Epithelial cell of proximal tubule (primary cell): Measurements from ENCODE around the gene ACTN4. TPM values are rescaled to one million over a fixed set of nuclear protein-coding genes. Genes with fewer than 3 reads are reported as not detected.
A peak's percentile ranks its signal among the peaks of the same experiment; 100 is the strongest.

Experiments used
- DNase-seq: peaks from one replicate; pipeline ENCODE4 v3.0.0-alpha.2; 2011; ENCODE audit warnings: low read depth
- H3K4me3 ChIP-seq: 2 replicates; pipeline ENCODE4 v1.5.1; 2011; ENCODE audit warnings: low read depth, mild to moderate bottlenecking, low read length
- CTCF ChIP-seq: conservative IDR thresholded peaks from 2 replicates; pipeline ENCODE4 v1.5.1; 2012; ENCODE audit warnings: low read depth, mild to moderate bottlenecking, low read length
- total RNA-seq: library from RNA; depleted of rRNA; stranded (reverse); fragments of >200 nt; gene quantifications from 2 replicates; pipeline ENCODE4 v1.2.3, GENCODE V29; 2015

ACTN4 gene
- total RNA-seq, 1 donor from 2014 or later, result 629 TPM

- H3K4me3 ChIP-seq, result no peak overlapping the region
- DNase-seq, result no peak
- no peak for TF ChIP-seq CTCF
These were observed 79.9 kb downstream of the ACTN4 start for GRCh38 chr19:38727306-38727867.

GRCh38 chr19:38727868-38728660, 80.6 kb downstream of the ACTN4 start:
- TF ChIP-seq CTCF, result no peak

GRCh38 chr19:38728752-38729541, 81.5 kb downstream of the ACTN4 start:
- TF ChIP-seq CTCF, result no peak
- no peak for DNase-seq
- no peak overlapping the region for H3K4me3 ChIP-seq

More at GRCh38 chr19:38727868-38728660, 80.6 kb downstream of the ACTN4 start:
- no peak for DNase-seq
- H3K4me3 ChIP-seq, result no peak overlapping the region

- no peak for DNase-seq
- peak; percentile 80 for TF ChIP-seq CTCF
- H3K4me3 ChIP-seq, result no peak overlapping the region
These were observed 82.4 kb downstream of the ACTN4 start for GRCh38 chr19:38729653-38730469.

- no peak overlapping the region for H3K4me3 ChIP-seq
- DNase-seq, result no peak
- TF ChIP-seq CTCF, result no peak
These were observed 83.0 kb downstream of the ACTN4 start for GRCh38 chr19:38730470-38730730.

DNA sequence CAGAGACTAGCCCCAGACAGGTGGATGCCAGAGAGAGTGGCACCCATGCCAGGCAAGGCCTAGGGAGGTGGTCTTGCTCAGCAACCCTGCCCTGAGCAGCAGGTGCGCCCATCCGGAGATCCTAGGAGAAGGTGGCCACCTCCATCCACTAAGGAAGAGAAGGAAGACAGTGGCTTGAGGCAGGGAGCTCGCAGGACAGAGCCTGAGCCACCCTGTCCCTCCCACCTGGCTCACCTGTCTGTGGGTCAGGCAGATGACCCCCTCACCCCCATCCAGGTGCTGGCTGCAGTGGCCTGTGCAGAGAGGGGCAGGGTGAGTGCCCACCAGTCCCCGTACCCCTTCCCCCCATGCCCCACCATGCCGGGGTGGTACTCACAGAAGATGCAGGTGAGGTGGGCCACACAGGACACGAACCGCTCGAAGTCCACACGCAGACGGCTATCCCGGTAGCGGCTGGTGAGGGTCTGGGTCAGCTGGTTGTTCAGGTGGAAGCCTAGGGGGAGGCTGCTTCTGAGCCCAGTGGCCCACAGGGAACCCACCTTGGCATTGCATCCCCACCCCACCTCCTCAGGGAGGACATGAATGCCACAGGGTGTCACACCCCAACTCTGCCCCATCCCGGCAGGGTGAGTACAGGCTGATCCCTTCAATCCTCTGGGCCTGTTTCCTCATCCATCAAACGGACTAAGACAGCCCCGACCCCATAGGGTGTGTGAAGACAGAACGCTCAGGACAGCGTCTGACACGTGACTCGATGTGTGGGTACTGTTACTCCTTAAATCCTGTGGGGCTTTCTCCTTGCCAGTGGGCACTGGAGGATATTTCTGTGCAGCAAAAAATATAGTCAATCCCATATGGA, 83.5 kb downstream of the ACTN4 start:
- no peak for TF ChIP-seq CTCF
- DNase-seq, result no peak
- no peak overlapping the region for H3K4me3 ChIP-seq
